H1 (cell line): ENCODE results near the gene VN1R5. TPM values are rescaled to one million over a fixed set of nuclear protein-coding genes. Genes with fewer than 3 reads are reported as not detected.

Source experiments
- EGR1 ChIP-seq: IDR thresholded peaks from 2 replicates; pipeline ENCODE4 v1.6.1; 2011; ENCODE audit warnings: low read depth, low read length, borderline replicate concordance
- GABPA ChIP-seq: IDR thresholded peaks from 2 replicates; pipeline ENCODE4 v1.6.1; 2011; ENCODE audit warnings: mild to moderate bottlenecking, low read length, moderate library complexity, borderline replicate concordance; ENCODE audit not compliant: insufficient read depth
- HDAC2 ChIP-seq, 2 experiments: fragments of 300-600 bp in 1 of 2; sonication (generic) in 1 of 2; IDR thresholded peaks; 2 replicates each; pipeline ENCODE4 v1.6.1; 2011 to 2012; ENCODE audit warnings: low read depth in 2 of 2, low read length in 2 of 2, mild to moderate bottlenecking in 2 of 2, moderate library complexity in 2 of 2, borderline replicate concordance in 1 of 2, inconsistent platforms in 1 of 2
- JUND ChIP-seq: IDR thresholded peaks from 2 replicates; pipeline ENCODE4 v1.6.1; 2011; ENCODE audit warnings: mild to moderate bottlenecking, improper control_type of control experiment, low read length
- SAP30 ChIP-seq: fragments of 300-600 bp; sonication (generic); IDR thresholded peaks from 2 replicates; pipeline ENCODE4 v1.7.1; 2012; ENCODE audit warnings: low read length, moderate library complexity, mild to moderate bottlenecking, inconsistent platforms; ENCODE audit not compliant: insufficient read depth, insufficient replicate concordance
- SP1 ChIP-seq: IDR thresholded peaks from 2 replicates; pipeline ENCODE4 v1.6.1; 2011; ENCODE audit warnings: low read depth, low read length
- TBP ChIP-seq: IDR thresholded peaks from 2 replicates; pipeline ENCODE4 v1.6.1; 2011; ENCODE audit warnings: low read depth, low read length, improper control_type of control experiment
- polyA plus RNA-seq, 7 experiments: library from polyadenylated mRNA; depleted of rRNA in 3 of 7; stranded (reverse) in 5 of 7; unstranded in 2 of 7; fragments of >200 nt in 5 of 7; fragments of 200-250 nt in 2 of 7; gene quantifications; 1 replicate in 5 of 7; 2 replicates in 1 of 7; 4 replicates in 1 of 7; pipeline versions ENCODE4 v1.2.1 to v1.2.3, GENCODE V29; 2011 to 2013; ENCODE audit warnings: missing spikeins in 2 of 7, mixed read lengths in 2 of 7
- total RNA-seq: library from RNA; stranded (reverse); fragmentation: NEBNext Ultra II Directional; extraction: Animal tissue kit (Norgen Biotek cat#: 25700); gene quantifications from 2 replicates; pipeline ENCODE4 v1.2.1, GENCODE V29; 2021
- TF ChIP-seq, protein P1 (sequence below): IDR thresholded peaks from 2 replicates; pipeline ENCODE4 v1.6.1; 2012; ENCODE audit warnings: inconsistent platforms

The VN1R5 gene
- total and polyA plus RNA-seq, 2 of the 8 experiments (the other 6 are each of a cell fraction or from before 2014, with no cell fraction given): not detected

DNA sequence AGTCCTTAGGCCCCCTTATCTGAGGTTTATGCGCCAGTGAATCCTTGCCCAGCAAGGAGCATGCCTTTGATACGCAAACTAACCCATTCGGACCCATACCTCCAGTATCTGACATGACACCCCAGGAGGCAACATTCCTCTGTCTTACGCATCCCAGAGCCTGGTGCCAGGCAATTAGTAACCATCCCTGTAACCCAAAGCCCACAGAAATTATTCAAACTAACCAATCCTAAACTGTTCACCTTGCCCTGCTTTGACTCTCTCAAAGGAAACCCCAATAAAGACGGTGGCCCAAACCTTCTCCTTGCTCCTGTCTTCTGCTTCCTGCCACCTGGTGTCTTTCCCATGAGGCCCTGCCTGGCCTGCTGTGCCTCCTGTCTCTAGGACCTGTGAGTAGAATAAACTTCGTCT is 39.4 kb downstream of the VN1R5 start (continued):
- TF ChIP-seq EGR1: no peak
- no peak for TF ChIP-seq TBP
- peak; percentile 54; the same call in 1 of the 2 replicates for TF ChIP-seq SP1
- peak; percentile 30 for TF ChIP-seq SAP30
- TF ChIP-seq HDAC2 (IDR thresholded peaks at IDR 0.05; ENCODE audit: borderline replicate concordance in 1 of 2, low read depth in 2 of 2, low read length in 2 of 2): 0 out of 4 replicates have a peak, but pooled peaks of 1 of the 2 experiments have one; percentile 49
- TF ChIP-seq, protein P1, sequence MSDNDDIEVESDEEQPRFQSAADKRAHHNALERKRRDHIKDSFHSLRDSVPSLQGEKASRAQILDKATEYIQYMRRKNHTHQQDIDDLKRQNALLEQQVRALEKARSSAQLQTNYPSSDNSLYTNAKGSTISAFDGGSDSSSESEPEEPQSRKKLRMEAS: peak; percentile 79
- TF ChIP-seq GABPA: 0 out of 2 replicates have a peak, but pooled peaks have one; percentile 13
- TF ChIP-seq JUND: peak; percentile 71; the same call in 1 of the 2 replicates
